ENCODE results near the gene NKD1. TPM values are rescaled to one million over a fixed set of nuclear protein-coding genes. Genes with fewer than 3 reads are reported as not detected.

NKD1 gene
- total RNA-seq, 1 donor from 2014 or later: under 0.01 TPM

DNA sequence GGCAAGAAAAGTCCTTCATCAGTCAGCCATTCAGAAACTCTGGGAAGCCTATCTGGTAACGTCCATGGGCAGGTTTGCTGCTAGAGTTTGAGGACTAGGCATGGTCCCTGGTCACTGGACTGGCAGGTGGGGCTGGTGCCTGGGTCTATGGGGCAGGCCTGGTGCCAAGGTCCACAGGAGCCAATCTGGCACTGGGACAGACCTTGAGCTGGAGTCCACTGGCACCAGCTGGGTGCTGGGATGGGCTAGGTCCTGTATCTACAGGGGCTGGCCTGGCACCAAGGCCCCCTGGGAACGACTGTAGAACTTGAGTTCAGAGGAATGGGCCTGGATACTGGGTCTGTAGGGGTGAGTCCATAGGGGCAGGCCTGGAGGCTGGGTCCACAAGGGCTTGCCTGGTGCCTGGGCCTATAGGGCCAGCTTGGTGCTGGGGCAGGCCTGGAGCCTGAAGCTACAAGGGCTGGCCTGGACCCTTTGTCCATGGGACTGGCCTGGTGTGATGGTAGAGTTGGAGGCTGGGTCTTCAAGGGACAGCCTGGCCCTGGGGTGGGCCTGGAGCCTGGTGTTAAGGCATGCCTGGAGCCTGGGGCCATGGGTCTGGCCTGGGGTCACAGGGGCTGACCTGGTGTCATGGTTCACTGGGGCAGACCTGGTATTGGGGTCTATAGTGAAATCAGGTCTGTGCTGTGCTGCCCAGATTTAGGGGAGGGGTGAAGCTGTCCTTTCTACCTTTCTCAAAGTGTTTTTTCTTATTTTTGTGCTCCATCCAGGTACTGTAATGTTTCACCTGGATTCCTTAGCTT is 30.5 kb upstream of the NKD1 start:
- Histone ChIP-seq H3K4me3 (ENCODE audit: low read depth, low read length) (no peak overlapping the region), H3K27me3 (ENCODE audit: control insufficient read depth, insufficient read depth, low read length) (peaks cover 2% of the 10 kb centered on the region), H3K36me3 (ENCODE audit: control insufficient read depth, insufficient read depth, low read length) (no peaks in the 10 kb centered on the region)
- no peak for DNase-seq (ENCODE audit: low read depth)
- TF ChIP-seq, protein P1, sequence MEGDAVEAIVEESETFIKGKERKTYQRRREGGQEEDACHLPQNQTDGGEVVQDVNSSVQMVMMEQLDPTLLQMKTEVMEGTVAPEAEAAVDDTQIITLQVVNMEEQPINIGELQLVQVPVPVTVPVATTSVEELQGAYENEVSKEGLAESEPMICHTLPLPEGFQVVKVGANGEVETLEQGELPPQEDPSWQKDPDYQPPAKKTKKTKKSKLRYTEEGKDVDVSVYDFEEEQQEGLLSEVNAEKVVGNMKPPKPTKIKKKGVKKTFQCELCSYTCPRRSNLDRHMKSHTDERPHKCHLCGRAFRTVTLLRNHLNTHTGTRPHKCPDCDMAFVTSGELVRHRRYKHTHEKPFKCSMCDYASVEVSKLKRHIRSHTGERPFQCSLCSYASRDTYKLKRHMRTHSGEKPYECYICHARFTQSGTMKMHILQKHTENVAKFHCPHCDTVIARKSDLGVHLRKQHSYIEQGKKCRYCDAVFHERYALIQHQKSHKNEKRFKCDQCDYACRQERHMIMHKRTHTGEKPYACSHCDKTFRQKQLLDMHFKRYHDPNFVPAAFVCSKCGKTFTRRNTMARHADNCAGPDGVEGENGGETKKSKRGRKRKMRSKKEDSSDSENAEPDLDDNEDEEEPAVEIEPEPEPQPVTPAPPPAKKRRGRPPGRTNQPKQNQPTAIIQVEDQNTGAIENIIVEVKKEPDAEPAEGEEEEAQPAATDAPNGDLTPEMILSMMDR (IDR thresholded peaks at IDR 0.05; ENCODE audit: insufficient read depth, low read length, severe bottlenecking): no peak
- FAIRE-seq: no peak

DNA sequence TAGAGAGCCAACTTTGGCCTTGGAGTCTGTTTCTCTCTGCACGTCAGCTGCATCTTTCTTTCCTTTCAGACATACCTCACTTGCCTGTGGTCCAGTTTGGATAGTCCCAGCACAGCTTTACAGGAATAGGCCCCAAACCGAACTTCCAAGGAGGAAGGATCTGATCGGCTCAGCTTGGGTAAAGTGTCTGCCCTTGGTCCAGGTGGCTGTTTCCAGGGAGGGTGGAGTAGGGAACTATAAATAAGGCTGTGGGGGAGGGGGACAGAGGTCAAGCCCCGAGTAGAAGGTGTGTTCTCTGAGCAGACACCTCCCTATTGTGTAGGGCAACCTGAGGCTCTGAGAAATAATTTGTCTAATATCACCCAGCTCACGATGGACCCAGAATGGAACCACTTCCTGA is 29.2 kb upstream of the NKD1 start:
- H3K4me3 ChIP-seq (ENCODE audit: low read depth, low read length): no peak overlapping the region
- no peak for DNase-seq (ENCODE audit: low read depth)
- TF ChIP-seq, protein P1 (IDR thresholded peaks at IDR 0.05; ENCODE audit: insufficient read depth, low read length, severe bottlenecking): no peak

DNA sequence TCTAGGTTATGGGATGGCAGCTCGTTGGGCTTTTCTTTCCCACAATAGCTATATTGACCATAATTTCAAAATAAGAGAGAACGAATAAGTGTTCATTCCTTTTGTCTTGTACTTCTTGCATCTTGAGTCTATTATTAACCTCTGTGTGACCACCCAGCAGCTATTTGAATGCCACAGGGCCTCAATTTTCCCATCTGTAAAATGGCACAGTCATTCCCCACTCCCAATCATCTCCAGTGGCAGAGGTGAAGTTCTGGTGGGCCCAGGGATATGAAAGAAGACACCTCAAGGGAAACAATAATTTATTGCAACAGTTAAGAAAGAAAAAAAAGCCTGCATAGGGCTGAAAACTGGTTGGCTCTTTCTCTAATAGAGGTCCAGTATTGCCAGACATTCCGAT is 28.6 kb upstream of the NKD1 start:
- no peak for FAIRE-seq
- no peak for DNase-seq (ENCODE audit: low read depth)
- TF ChIP-seq, protein P1 (IDR thresholded peaks at IDR 0.05; ENCODE audit: insufficient read depth, low read length, severe bottlenecking): no peak
- no peak overlapping the region for H3K4me3 ChIP-seq (ENCODE audit: low read depth, low read length)
- H3K36me3 ChIP-seq (ENCODE audit: control insufficient read depth, insufficient read depth, low read length): no peaks in the 10 kb centered on the region
- H3K27me3 ChIP-seq (ENCODE audit: control insufficient read depth, insufficient read depth, low read length): peaks cover 2% of the 10 kb centered on the region

More for the DNA sequence above, 29.2 kb upstream of the NKD1 start:
- H3K27me3 ChIP-seq (ENCODE audit: control insufficient read depth, insufficient read depth, low read length): peaks cover 2% of the 10 kb centered on the region
- no peak for FAIRE-seq
- no peaks in the 10 kb centered on the region for H3K36me3 ChIP-seq (ENCODE audit: control insufficient read depth, insufficient read depth, low read length)

DNA sequence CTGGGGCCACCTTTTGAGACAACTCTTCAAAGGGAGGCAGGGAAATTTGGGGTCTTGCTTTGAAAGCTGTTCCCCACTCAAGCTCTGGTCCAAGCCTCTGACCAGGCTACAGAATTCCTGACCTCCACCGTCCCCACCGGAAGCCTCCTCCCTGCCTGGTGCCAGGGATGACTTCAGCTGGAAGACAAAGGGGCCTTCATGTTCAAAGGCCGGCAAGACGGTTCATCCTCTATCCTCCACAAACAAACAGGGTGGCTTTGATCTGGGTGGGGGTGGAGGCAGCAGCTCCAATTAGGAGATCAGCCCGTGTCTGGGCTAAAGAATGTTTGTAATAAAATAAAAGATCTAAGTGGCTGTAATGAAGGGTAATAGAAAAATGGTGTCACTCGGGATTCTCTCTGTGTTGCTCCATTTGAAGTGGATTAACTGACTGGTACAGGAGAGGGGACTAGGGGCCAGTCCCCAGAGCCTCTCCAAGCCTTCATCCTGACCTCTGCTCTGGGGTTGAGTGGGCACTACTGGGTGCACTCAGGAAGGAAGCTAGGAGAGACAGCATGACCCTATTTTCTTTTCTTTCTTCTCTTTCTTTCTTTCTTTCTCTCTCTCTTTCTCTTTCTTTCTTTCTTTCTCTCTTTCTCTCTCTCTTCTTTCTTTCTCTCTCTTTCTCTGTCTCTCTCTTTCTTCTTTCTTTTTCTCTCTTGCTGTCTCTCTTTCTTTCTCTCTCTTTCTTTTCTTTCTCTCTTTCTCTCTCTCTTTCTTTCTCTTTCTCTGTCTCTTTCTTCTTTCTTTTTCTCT is 27.5 kb upstream of the NKD1 start:
- DNase-seq (ENCODE audit: low read depth): no peak
- H3K4me3 ChIP-seq (ENCODE audit: low read depth, low read length): no peak overlapping the region
- FAIRE-seq: no peak
- H3K27me3 ChIP-seq (ENCODE audit: control insufficient read depth, insufficient read depth, low read length): peaks cover 2% of the 10 kb centered on the region
- TF ChIP-seq, protein P1 (IDR thresholded peaks at IDR 0.05; ENCODE audit: insufficient read depth, low read length, severe bottlenecking): no peak
- no peaks in the 10 kb centered on the region for H3K36me3 ChIP-seq (ENCODE audit: control insufficient read depth, insufficient read depth, low read length)

DNA sequence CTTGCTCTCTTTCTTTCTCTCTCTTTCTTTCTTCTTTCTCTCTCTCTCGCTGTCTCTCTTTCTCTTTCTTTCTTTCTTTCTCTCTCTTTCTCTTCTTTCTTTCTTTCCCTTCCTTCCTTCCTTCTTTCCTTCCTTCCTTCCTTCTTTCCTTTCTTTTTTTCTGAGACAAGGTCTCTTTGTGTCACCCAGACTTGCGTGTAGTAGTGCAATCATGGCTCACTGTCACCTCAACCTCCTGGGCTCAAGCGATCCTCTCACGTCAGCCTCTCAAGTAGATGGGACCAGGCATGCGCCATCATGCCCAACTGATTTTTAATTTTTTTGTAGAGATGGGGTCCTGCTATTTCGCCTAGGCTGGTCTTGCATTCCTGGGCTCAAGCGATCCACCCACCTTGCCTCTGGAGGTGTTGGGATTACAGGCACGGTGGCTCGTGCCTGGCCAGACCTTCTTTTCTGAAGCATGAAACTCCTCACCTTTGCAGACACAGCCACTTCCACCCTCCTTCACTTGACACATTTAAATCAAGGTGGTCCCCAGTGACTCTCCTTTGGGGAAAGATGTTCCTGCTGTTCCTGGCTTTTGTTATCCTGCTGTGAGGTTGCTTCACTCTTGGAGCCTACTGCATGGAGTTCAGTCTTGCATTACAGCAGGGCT is 26.8 kb upstream of the NKD1 start:
- no peak for DNase-seq (ENCODE audit: low read depth)
- no peak for FAIRE-seq

More for the DNA sequence above, 26.8 kb upstream of the NKD1 start:
- no peaks in the 10 kb centered on the region for H3K36me3 ChIP-seq (ENCODE audit: control insufficient read depth, insufficient read depth, low read length)
- peaks cover 2% of the 10 kb centered on the region for H3K27me3 ChIP-seq (ENCODE audit: control insufficient read depth, insufficient read depth, low read length)
- TF ChIP-seq, protein P1 (IDR thresholded peaks at IDR 0.05; ENCODE audit: insufficient read depth, low read length, severe bottlenecking): no peak
- H3K4me3 ChIP-seq (ENCODE audit: low read depth, low read length): no peak overlapping the region

Measured in bronchial epithelial cell (primary cell).